Karpas-422 (cell line): ENCODE data around the gene RFTN1. TPM values are rescaled to one million over a fixed set of nuclear protein-coding genes. Genes with fewer than 3 reads are reported as not detected.

Experiments
- DNase-seq: peaks from one replicate; pipeline ENCODE4 v3.0.0-alpha.2; 2015
- H2AFZ ChIP-seq: fragments of 200-600 bp; sonication (generic); 2 replicates; pipeline ENCODE4 v1.6.1; 2014; ENCODE audit warnings: antibody characterized with exemption, low read length, mixed read lengths
- H3K27ac ChIP-seq: fragments of 200-600 bp; sonication (generic); 2 replicates; pipeline ENCODE4 v1.5.1; 2014; ENCODE audit warnings: mild to moderate bottlenecking, low read length, moderate library complexity
- H3K27me3 ChIP-seq: fragments of 200-600 bp; sonication (generic); 2 replicates; pipeline ENCODE4 v1.6.1; 2014; ENCODE audit warnings: low read length, mixed read lengths
- H3K36me3 ChIP-seq: fragments of 200-600 bp; sonication (generic); 2 replicates; pipeline ENCODE4 v1.6.1; 2014; ENCODE audit warnings: low read length, mixed read lengths; ENCODE audit not compliant: insufficient read depth
- H3K4me1 ChIP-seq: fragments of 200-600 bp; sonication (generic); 2 replicates; pipeline ENCODE4 v1.6.1; 2014; ENCODE audit warnings: mild to moderate bottlenecking, low read length, mixed read lengths
- H3K4me2 ChIP-seq: fragments of 200-600 bp; sonication (generic); 2 replicates; pipeline ENCODE4 v1.6.1; 2014; ENCODE audit warnings: low read length, low read depth, mild to moderate bottlenecking; ENCODE audit not compliant: poor library complexity, severe bottlenecking
- H3K4me3 ChIP-seq: fragments of 200-600 bp; sonication (generic); 2 replicates; pipeline ENCODE4 v1.5.1; 2014; ENCODE audit warnings: mild to moderate bottlenecking, antibody characterized with exemption, low read length, mixed read lengths
- H3K79me2 ChIP-seq: fragments of 200-600 bp; sonication (generic); 2 replicates; pipeline ENCODE4 v1.6.1; 2014; ENCODE audit warnings: mild to moderate bottlenecking, low read length, mixed read lengths
- H3K9ac ChIP-seq: fragments of 200-600 bp; sonication (generic); 2 replicates; pipeline ENCODE4 v1.6.0; 2014; ENCODE audit warnings: low read length
- H3K9me2 ChIP-seq: fragments of 200-600 bp; sonication (generic), shearing (Covaris generic); replicated peaks from 2 replicates; pipeline ENCODE4 v1.6.0; 2014; ENCODE audit warnings: mild to moderate bottlenecking, low read length, moderate library complexity; ENCODE audit not compliant: insufficient read depth
- H3K9me3 ChIP-seq: fragments of 300-700, 200-600 bp; sonication (generic); 2 replicates; pipeline ENCODE4 v1.6.1; 2014; ENCODE audit warnings: low read length, mixed read lengths
- H4K20me1 ChIP-seq: fragments of 200-600 bp; sonication (generic); 2 replicates; pipeline ENCODE4 v1.6.1; 2014; ENCODE audit warnings: mild to moderate bottlenecking, antibody characterized with exemption, low read length, low read depth; ENCODE audit not compliant: insufficient read depth
- total RNA-seq: library from RNA; depleted of rRNA; stranded (reverse); fragments of >200 nt; shearing (Covaris generic); gene quantifications from 2 replicates; pipeline ENCODE4 v1.2.3, GENCODE V29; 2014; ENCODE audit warnings: low replicate concordance

Gene RFTN1
- total RNA-seq, 1 experiment from 2014 or later = 291 TPM

DNA sequence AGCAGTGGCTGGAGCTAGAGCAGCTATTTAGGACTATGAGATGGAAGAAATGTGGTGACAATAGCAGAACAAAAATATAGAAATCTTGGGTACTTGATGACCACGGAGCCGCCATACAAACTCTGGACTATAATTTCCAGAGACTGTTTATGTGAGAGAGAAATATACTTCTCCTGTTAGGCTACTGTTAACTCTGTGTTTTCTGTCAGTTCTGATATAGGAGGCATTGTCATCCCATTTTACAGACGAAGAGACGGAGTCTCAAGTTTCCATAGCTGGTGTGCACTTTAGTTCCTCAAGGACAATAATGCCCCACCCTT lies 22.8 kb upstream of the RFTN1 start:
- DNase-seq = no peak
- Histone ChIP-seq H3K4me3 (no peak overlapping the region), H3K27me3 (no peaks in the 10 kb centered on the region), H3K4me1 (peaks cover 55% of the 10 kb centered on the region), H3K9ac (no peak overlapping the region), H3K9me2 (no peaks in the 10 kb centered on the region; the same call in 1 of the 2 replicates), H3K36me3 (no peaks in the 10 kb centered on the region), H2AFZ (no peak overlapping the region), H3K79me2 (no peaks in the 10 kb centered on the region), H4K20me1 (no peaks in the 10 kb centered on the region), H3K4me2 (no peak overlapping the region), H3K9me3 (no peaks in the 10 kb centered on the region), H3K27ac (no peak overlapping the region)

DNA sequence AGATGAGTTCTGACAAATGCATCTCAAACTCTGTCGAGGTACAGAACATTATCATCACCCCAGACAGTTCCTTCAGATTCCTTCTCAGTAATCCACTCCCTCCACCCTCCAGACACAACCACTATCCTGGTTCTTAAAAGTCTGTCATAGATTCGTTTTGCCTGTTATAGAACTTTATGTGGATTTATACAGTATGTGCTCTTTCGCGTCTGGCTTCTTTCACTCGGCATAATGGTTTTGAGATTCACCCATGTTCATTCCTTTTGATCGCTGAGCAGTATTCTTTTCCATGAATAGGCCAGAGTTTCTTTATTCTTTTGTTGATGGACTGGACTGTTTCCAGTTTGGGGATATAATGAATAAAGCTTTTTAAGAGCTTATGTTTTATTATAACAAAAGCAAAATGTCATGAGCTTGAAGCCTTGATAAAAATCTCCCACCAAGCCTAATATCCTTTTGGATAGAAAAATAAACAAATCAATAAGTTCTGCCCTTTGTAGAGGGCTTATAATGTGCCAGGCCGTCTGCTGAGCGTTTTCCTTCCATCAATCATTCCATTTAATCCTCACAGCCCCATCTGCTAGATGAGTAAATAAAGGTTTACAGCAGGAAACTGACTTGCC lies 21.3 kb upstream of the RFTN1 start:
- peaks cover 63% of the 10 kb centered on the region for H3K4me1 ChIP-seq
- no peaks in the 10 kb centered on the region for H4K20me1 ChIP-seq
- H3K27me3 ChIP-seq = no peaks in the 10 kb centered on the region
- no peaks in the 10 kb centered on the region for H3K36me3 ChIP-seq
- H3K9me2 ChIP-seq = no peaks in the 10 kb centered on the region; the same call in 1 of the 2 replicates
- H3K79me2 ChIP-seq = no peaks in the 10 kb centered on the region
- no peak overlapping the region for H3K4me3 ChIP-seq
- H3K9ac ChIP-seq = no peak overlapping the region
- no peak overlapping the region for H3K4me2 ChIP-seq
- H3K9me3 ChIP-seq = no peaks in the 10 kb centered on the region
- no peak for DNase-seq
- H3K27ac ChIP-seq = no peak overlapping the region
- H2AFZ ChIP-seq = no peak overlapping the region

DNA sequence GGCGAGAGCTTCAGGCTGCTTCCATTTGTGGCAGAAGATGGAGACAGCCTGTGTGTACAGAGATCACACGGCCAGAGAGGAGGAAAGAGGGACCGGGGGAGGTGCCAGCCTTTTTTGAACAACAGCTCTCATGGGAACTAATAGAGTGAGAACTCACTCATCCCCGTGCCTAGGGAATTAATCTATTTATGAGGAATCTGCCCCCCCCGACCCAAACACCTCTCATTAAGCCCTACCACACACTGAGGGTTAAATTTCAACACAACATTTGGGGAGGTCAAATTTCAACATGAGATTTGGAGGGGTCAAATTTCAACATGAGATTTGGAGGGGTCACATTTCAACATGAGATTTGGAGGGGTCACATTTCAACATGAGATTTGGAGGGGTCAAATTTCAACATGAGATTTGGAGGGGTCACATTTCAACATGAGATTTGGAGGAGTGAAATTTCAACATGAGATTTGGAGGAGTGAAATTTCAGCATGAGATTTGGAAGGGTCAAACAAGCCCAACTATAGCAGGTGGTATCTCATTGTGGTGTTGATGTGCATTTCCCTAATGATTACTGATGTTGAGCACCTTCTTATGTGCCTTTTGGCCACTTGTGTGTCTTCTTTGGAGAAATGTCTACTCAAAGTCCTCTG lies 20.6 kb upstream of the RFTN1 start:
- no peaks in the 10 kb centered on the region; the same call in 1 of the 2 replicates for H3K9me2 ChIP-seq
- no peaks in the 10 kb centered on the region for H3K9me3 ChIP-seq
- H3K4me1 ChIP-seq = peaks cover 63% of the 10 kb centered on the region
- H3K36me3 ChIP-seq = no peaks in the 10 kb centered on the region
- peak overlapping the region; percentile 66 for H3K4me2 ChIP-seq
- DNase-seq = no peak
- no peak overlapping the region for H2AFZ ChIP-seq
- no peaks in the 10 kb centered on the region for H3K27me3 ChIP-seq
- H3K27ac ChIP-seq = no peak overlapping the region
- H3K4me3 ChIP-seq = peak overlapping the region; percentile 37
- no peaks in the 10 kb centered on the region for H4K20me1 ChIP-seq
- H3K79me2 ChIP-seq = no peaks in the 10 kb centered on the region
- H3K9ac ChIP-seq = peak overlapping the region; percentile 37; the same call in 1 of the 2 replicates

DNA sequence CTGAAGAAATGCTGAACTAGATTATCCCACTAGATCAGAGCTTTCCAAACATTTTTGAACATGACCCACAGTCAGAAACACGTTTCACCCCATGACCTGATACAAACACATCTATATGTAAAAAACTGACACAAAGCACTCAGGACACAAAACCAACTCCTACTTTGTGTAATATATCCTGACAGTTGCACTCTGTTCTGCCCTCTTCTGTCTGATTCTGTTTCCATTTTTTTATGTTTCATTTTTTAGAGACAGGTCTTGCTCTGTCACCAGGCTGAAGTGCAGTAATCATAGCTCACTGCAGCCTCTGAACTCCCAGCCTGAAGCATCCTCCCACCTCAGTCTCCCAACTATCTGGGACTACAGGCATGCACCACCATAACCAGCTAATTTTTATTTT lies 15.8 kb upstream of the RFTN1 start:
- Histone ChIP-seq H3K9ac (no peak overlapping the region), H3K79me2 (no peaks in the 10 kb centered on the region), H3K4me2 (no peak overlapping the region), H2AFZ (no peak overlapping the region), H3K27me3 (no peaks in the 10 kb centered on the region), H3K36me3 (no peaks in the 10 kb centered on the region), H3K9me3 (peaks cover 9% of the 10 kb centered on the region; the same call in 1 of the 2 replicates), H3K27ac (no peak overlapping the region), H4K20me1 (no peaks in the 10 kb centered on the region), H3K4me3 (no peak overlapping the region), H3K4me1 (peaks cover 48% of the 10 kb centered on the region), H3K9me2 (no peaks in the 10 kb centered on the region; the same call in 1 of the 2 replicates)
- no peak for DNase-seq

GRCh38 chr3:16528581-16528993 lies 15.1 kb upstream of the RFTN1 start:
- no peaks in the 10 kb centered on the region for H3K79me2 ChIP-seq
- no peaks in the 10 kb centered on the region for H3K27me3 ChIP-seq
- H3K9me2 ChIP-seq = no peaks in the 10 kb centered on the region; the same call in 1 of the 2 replicates
- no peaks in the 10 kb centered on the region for H3K36me3 ChIP-seq
- no peak overlapping the region for H3K9ac ChIP-seq
- no peak for DNase-seq
- H3K9me3 ChIP-seq = peaks cover 16% of the 10 kb centered on the region
- H3K4me2 ChIP-seq = no peak overlapping the region
- H3K4me3 ChIP-seq = no peak overlapping the region
- no peak overlapping the region for H3K27ac ChIP-seq
- peaks cover 41% of the 10 kb centered on the region for H3K4me1 ChIP-seq
- H4K20me1 ChIP-seq = no peaks in the 10 kb centered on the region
- H2AFZ ChIP-seq = no peak overlapping the region

DNA sequence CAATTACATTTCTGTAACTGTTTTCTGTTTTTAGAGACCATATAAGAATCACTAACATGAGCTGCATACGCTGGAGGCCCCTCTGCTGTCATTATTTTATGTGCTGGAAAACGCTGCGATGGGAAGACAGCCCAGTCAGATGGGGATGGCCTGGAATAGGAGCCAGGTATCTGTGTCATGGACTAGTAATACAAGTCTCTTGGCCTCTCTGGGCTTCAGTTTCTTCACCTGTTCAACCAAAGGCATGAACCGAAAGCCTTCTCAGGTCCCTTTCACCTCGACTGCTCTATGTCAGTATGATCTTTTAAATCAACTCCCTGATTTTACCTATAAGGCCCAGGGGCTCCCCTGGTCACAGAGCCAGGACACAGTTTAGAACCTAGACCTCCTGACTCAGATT lies 14.6 kb upstream of the RFTN1 start:
- H3K36me3 ChIP-seq = peaks cover 1% of the 10 kb centered on the region; the same call in 1 of the 2 replicates
- no peak overlapping the region for H2AFZ ChIP-seq
- no peak overlapping the region for H3K4me2 ChIP-seq
- H3K9me3 ChIP-seq = peaks cover 19% of the 10 kb centered on the region
- no peak for DNase-seq
- no peaks in the 10 kb centered on the region for H3K27me3 ChIP-seq
- no peak overlapping the region for H3K4me3 ChIP-seq
- H3K9ac ChIP-seq = no peak overlapping the region
- H3K4me1 ChIP-seq = peaks cover 36% of the 10 kb centered on the region
- H4K20me1 ChIP-seq = no peaks in the 10 kb centered on the region
- H3K27ac ChIP-seq = no peak overlapping the region
- no peaks in the 10 kb centered on the region; the same call in 1 of the 2 replicates for H3K9me2 ChIP-seq
- no peaks in the 10 kb centered on the region for H3K79me2 ChIP-seq

- H3K9me2 ChIP-seq = no peaks in the 10 kb centered on the region
- no peak overlapping the region for H3K27ac ChIP-seq
- H3K36me3 ChIP-seq = peaks cover 5% of the 10 kb centered on the region; the same call in 1 of the 2 replicates
- no peak for DNase-seq
- H3K79me2 ChIP-seq = no peaks in the 10 kb centered on the region
- H3K9ac ChIP-seq = no peak overlapping the region
- no peaks in the 10 kb centered on the region for H4K20me1 ChIP-seq
- peaks cover 19% of the 10 kb centered on the region for H3K9me3 ChIP-seq
- peaks cover 23% of the 10 kb centered on the region for H3K4me1 ChIP-seq
- no peak overlapping the region for H3K4me3 ChIP-seq
- no peaks in the 10 kb centered on the region for H3K27me3 ChIP-seq
- no peak overlapping the region for H3K4me2 ChIP-seq
- H2AFZ ChIP-seq = no peak overlapping the region
Measured at GRCh38 chr3:16524196-16524595, 10.7 kb upstream of the RFTN1 start.

DNA sequence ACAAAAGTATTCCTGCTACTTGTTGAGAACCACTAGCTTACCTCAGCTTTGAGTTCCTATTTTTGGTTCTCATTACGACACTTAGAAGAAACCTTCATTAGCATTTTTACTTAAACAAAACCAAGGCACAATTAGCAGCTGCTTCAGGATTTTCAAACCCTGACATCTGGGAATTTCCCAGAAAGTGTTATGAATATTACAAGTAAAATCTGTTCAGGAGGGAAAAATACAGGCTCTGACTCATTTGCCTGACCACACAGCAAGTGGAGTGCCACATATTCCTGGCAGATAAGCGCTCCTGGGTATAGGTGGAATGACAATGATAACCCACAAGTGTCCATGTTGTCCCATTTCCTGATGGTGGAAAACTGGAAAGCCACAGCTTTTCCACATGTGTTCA lies 10.3 kb upstream of the RFTN1 start:
- peaks cover 19% of the 10 kb centered on the region for H3K9me3 ChIP-seq
- no peak overlapping the region for H3K4me3 ChIP-seq
- no peaks in the 10 kb centered on the region for H4K20me1 ChIP-seq
- no peaks in the 10 kb centered on the region for H3K79me2 ChIP-seq
- no peak for DNase-seq
- H2AFZ ChIP-seq = no peak overlapping the region
- no peak overlapping the region for H3K27ac ChIP-seq
- H3K27me3 ChIP-seq = no peaks in the 10 kb centered on the region
- H3K4me2 ChIP-seq = no peak overlapping the region
- H3K4me1 ChIP-seq = peaks cover 23% of the 10 kb centered on the region
- H3K9me2 ChIP-seq = no peaks in the 10 kb centered on the region
- H3K9ac ChIP-seq = no peak overlapping the region
- peaks cover 5% of the 10 kb centered on the region; the same call in 1 of the 2 replicates for H3K36me3 ChIP-seq
